H1 (cell line): ENCODE data around the gene PSMB4.

Experiments
- CTCF ChIP-seq, 3 experiments: IDR thresholded peaks; 1 replicate in 2 of 3; 2 replicates in 1 of 3; pipeline versions ENCODE4 v1.5.1 to v1.6.1; 2011; ENCODE audit warnings: low read length in 3 of 3, mild to moderate bottlenecking in 3 of 3, inconsistent platforms in 2 of 3, low read depth in 1 of 3, moderate library complexity in 1 of 3; ENCODE audit not compliant: insufficient read depth in 1 of 3; ENCODE audit errors: control extremely low read depth in 1 of 3
- POLR2A ChIP-seq, 2 experiments: IDR thresholded peaks; 1 replicate in 1 of 2; 2 replicates in 1 of 2; pipeline ENCODE4 v1.6.1; 2011; ENCODE audit warnings: low read depth in 2 of 2, low read length in 2 of 2, mild to moderate bottlenecking in 2 of 2; ENCODE audit errors: control extremely low read depth in 1 of 2

DNA sequence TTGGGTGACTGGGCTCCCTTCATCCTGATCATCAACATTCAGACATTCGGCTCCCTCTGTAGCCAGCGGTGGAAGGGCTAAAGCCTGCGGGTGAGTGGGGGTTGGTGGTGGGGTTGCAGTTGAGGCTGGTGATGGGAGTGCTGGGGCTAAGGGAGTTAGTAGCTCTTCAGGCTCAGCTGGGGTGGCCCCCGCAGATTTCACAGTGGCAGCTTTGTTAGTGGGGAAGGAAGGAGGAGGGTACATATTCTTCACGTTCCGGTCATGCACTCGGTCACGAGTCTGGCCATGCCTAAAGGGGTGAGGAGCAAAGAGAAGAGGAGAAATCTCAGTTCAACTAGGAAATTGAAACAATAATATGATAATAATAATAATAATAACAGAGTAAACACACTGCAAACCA lies 6.8 kb downstream of the PSMB4 start:
- TF ChIP-seq CTCF (IDR thresholded peaks at IDR 0.05; ENCODE audit: control extremely low read depth in 1 of 3, insufficient read depth in 1 of 3, low read depth in 1 of 3, low read length in 3 of 3) = no peak
- TF ChIP-seq POLR2A (IDR thresholded peaks at IDR 0.05; ENCODE audit: control extremely low read depth in 1 of 2, low read depth in 2 of 2, low read length in 2 of 2) = no peak
